ENCODE measurements around the gene WWTR1. TPM values are rescaled to one million over a fixed set of nuclear protein-coding genes. Genes with fewer than 3 reads are reported as not detected.

The WWTR1 gene
- total RNA-seq, 1 experiment from 2014 or later: 24.4 TPM

GRCh38 chr3:149468504-149469212 lies 189.2 kb downstream of the WWTR1 start:
- Histone ChIP-seq H3K27ac (ENCODE audit: insufficient read length, low read depth, low read length) (no peak overlapping the region), H3K56ac (ENCODE audit: insufficient read length, low read depth, low read length) (no peak overlapping the region), H2BK12ac (ENCODE audit: insufficient read length, low read depth, low read length) (no peak overlapping the region), H3K27me3 (ENCODE audit: insufficient read depth, low read length) (no peaks in the 10 kb centered on the region), H3K14ac (ENCODE audit: insufficient read depth, low read length) (no peak overlapping the region), H4K8ac (replicated peaks; ENCODE audit: insufficient read length, low read depth, low read length) (no peak overlapping the region), H3K9me3 (ENCODE audit: control insufficient read depth, low read depth, low read length) (no peaks in the 10 kb centered on the region), H2AK5ac (ENCODE audit: insufficient read length, low read length) (no peak overlapping the region), H4K20me1 (ENCODE audit: control insufficient read depth, insufficient read depth, insufficient read length) (no peaks in the 10 kb centered on the region), H3K9ac (ENCODE audit: extremely low read depth, insufficient read length, low read length) (no peak overlapping the region), H4K5ac (ENCODE audit: insufficient read length, low read depth, low read length) (no peak overlapping the region), H2BK120ac (ENCODE audit: low read depth, low read length, poor library complexity, severe bottlenecking) (no peak overlapping the region), H3K4me1 (ENCODE audit: insufficient read depth, low read length) (peaks cover 5% of the 10 kb centered on the region; the same call in 1 of the 2 replicates), H4K91ac (ENCODE audit: insufficient read length, low read depth, low read length) (no peak overlapping the region), H3K23me2 (ENCODE audit: insufficient read length, low read depth, low read length, poor library complexity, severe bottlenecking) (no peaks in the 10 kb centered on the region), H3K23ac (ENCODE audit: insufficient read length, low read depth, low read length) (no peak overlapping the region), H3K4me2 (ENCODE audit: insufficient read depth, insufficient read length, low read length) (no peak overlapping the region), H2BK20ac (ENCODE audit: low read depth, low read length, poor library complexity, severe bottlenecking) (no peak overlapping the region), H3K18ac (ENCODE audit: insufficient read length, low read depth, low read length) (peak overlapping the region; percentile 21), H2BK15ac (ENCODE audit: low read depth, low read length) (no peak overlapping the region), H3K4ac (ENCODE audit: low read depth, low read length) (no peak overlapping the region), H3T11ph (ENCODE audit: low read length) (no peak overlapping the region), H2AFZ (ENCODE audit: low read length) (no peak overlapping the region), H3K79me1 (ENCODE audit: insufficient read depth, low read depth, low read length, poor library complexity, severe bottlenecking) (no peaks in the 10 kb centered on the region), H3K79me2 (ENCODE audit: insufficient read depth, low read length) (no peaks in the 10 kb centered on the region), H2BK5ac (ENCODE audit: insufficient read length, low read length) (no peak overlapping the region)
- no peaks in the 10 kb centered on the region for H3K9me3 Mint-ChIP-seq
- H3K36me3 Mint-ChIP-seq (ENCODE audit: insufficient read depth in 1 of 3, low read depth in 3 of 3): no peaks in the 10 kb centered on the region
- no peak for DNase-seq
- WGBS (ENCODE audit: extremely low coverage, insufficient read length, low lambda C conversion rate): no CpG with 5 or more reads among the region's 2 CpGs
- peak overlapping the region in 2 of 3 experiments; percentile 45 to 79; a peak in 4 of 7 replicates for H3K27ac Mint-ChIP-seq
- TF ChIP-seq CTCF (conservative IDR thresholded peaks at IDR 0.05): no peak
- no peaks in the 10 kb centered on the region for H3K27me3 Mint-ChIP-seq (ENCODE audit: low read depth)
- no peak overlapping the region for H3K4me3 Mint-ChIP-seq
- H3K4me1 Mint-ChIP-seq: peaks cover 47 to 48% of the 10 kb centered on the region in 2 experiments

Other genes starting within 250 kb of the WWTR1 start
- not detected in 2 replicates for gene TM4SF4, start 183.3 kb downstream of the WWTR1 start, total RNA-seq (2021)
- 59.3 and 64.9 TPM in 2 replicates for gene COMMD2, start 94.5 kb upstream of the WWTR1 start, total RNA-seq (2021)
- gene ANKUB1, start 134.5 kb upstream of the WWTR1 start, total RNA-seq (2021): not detected in 2 replicates
- 23.4 and 23.7 TPM in 2 replicates for gene RNF13, start 155.2 kb upstream of the WWTR1 start, total RNA-seq (2021)